NCI-H345 (cell line): Measurements from ENCODE around the gene RP9.

Experiments
- DNase-seq: peaks from one replicate; lab custom pipeline; 2025; lab: John Stamatoyannopoulos, UW

Gene RP9, protein sequence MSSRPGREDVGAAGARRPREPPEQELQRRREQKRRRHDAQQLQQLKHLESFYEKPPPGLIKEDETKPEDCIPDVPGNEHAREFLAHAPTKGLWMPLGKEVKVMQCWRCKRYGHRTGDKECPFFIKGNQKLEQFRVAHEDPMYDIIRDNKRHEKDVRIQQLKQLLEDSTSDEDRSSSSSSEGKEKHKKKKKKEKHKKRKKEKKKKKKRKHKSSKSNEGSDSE

GRCh38 chr7:33109005-33109757 is at the start of gene RP9:
TSS of gene RP9 (minus strand) at chr7:33109404. CDS start at chr7:33109372, 32 bp downstream.
- DNase-seq, result peak; percentile 83

DNA sequence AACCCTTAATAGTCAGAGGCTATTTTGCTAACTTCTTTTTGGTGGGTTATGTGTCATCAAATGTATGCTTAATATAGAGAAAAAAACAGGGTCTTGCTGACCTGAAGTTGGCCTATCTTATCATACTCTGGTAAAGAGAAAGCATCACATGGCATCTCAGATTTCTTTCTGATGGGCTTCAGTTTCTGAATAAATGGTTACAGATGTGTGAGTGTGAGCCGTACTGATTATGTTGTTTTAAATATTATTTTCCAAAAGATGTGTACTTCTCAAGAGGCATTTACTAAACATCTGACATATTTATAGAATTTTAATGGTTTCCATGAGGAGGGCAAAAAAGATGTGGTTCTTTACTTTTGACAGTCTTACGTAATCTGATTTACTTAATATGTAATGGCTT is 48.6 kb upstream of the RP9 start:
- DNase-seq, result no peak

GRCh38 chr7:33157311-33157710 is 48.1 kb upstream of the RP9 start:
- no peak for DNase-seq

- DNase-seq, result no peak
Measured at GRCh38 chr7:33156441-33156840, 47.2 kb upstream of the RP9 start.

DNA sequence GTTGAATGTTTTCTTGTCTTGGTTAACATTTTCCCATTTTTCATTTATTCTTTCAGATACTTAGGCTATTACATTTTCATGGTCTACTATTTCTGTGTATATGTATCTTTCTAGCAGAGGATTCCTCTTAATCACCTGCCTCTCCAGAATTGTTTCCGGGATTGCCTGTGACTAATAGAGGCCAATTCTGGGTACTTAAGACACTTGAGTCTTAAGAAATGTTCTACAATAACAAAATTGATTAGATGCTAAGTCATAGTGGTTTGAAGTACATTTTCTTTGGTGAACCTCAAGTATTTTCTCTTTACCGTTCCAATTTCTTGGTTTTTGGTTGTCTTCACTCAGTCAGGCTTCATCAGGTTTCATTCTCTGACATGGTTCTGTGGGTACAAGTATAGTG is 46.6 kb upstream of the RP9 start:
- no peak for DNase-seq

DNA sequence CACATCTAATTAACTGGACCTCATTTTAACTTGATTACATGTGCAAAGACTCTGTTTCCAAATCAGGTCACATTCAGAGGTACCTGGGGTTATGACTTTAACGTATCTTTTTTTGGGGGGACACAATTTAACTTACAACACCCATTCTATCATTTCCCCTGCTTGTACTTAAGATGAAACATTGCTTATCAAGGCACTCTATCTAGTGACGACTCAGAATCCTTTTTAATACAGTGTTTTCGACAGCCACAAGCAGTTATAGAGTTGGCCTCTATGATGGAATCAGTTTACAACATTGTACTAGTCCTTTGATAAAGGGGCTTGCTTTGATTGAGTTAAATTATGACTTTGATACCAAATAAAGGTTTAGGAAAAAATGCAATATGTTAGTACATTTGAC is 42.9 kb upstream of the RP9 start:
- DNase-seq, result no peak

- no peak for DNase-seq
Measured at GRCh38 chr7:33145156-33145555, 36.0 kb upstream of the RP9 start.

DNA sequence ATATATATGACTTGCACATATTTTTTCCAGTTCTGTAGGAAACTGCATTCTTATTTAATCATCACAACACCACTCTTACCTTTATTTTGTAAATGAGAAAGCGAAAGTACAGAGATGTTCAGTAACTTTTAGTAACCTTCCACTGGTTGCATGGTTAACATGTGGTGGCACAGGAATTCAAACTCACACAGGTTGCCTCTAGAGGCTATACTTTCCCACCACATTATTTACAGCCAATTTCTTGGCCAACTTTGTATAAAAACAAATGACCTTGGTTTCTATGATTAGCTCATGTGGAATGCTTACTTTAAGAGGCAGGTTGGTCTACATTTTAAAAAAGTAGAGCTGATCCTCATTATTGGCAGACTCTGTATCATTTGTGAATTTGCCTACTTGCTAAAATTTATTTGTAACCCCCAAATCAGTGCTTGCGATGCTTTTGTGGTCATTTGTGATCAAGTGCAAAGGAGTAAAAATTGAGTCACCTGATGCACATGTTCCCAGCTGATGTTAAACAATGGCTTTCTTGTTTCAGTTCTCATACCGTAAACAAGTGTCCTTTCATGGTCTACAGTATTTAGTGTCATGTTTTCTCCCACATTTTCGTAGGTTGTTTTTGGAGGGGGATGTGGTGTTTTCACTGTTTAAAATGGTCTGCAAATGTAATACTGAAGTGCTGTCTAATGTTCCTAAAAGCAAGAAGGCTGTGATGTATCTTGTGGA is 35.0 kb upstream of the RP9 start:
- DNase-seq, result no peak

GRCh38 chr7:33142585-33142984 is 33.4 kb upstream of the RP9 start:
- no peak for DNase-seq

- DNase-seq, result no peak
Measured at GRCh38 chr7:33137103-33137502, 27.9 kb upstream of the RP9 start.

GRCh38 chr7:33130184-33130583 is 21.0 kb upstream of the RP9 start:
- no peak for DNase-seq

- DNase-seq, result peak; percentile 56
Measured at GRCh38 chr7:33129806-33130153, 20.6 kb upstream of the RP9 start.

- DNase-seq, result peak; percentile 95
Measured at GRCh38 chr7:33128990-33129805, 20.0 kb upstream of the RP9 start, which contains the start of gene BBS9. TSS of gene BBS9 (plus strand) at chr7:33129564. CDS start at chr7:33146253, 16,689 bp downstream.

DNA sequence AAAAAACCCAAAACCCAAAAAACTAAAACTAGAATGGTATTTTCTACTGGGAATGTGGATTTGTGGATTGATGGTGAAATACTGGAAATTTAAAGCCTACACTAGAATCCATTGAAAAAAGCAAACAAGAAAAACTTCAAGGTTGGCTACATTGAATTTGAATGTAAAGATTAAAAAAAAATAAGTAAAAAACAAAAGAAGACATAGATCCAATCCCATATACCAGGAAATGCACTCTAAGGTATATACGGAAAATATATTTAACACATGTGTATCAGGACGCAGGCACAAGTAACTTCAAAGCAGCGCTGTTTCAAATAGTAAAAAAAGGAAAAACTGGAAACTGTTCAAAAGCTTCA is 19.4 kb upstream of the RP9 start:
- DNase-seq, result no peak

DNA sequence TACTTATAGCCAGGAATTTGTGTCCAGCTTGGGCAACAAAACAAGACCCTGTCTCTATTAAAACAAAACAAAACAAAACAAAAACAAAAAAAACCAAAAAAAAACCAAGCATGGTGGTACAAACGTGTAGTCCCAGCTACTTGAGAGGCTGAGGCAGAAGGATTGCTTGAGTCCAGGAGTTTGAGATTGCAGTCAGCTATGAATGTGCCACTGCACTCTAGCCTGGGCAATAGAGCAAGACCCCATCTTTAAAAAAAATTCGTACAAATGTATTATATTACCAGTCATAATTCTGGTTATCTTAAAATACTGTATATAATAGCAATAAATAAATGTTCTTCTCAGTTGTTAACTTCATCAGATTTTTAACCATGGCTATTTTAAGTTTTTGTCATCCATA is 17.9 kb upstream of the RP9 start:
- DNase-seq, result no peak

- DNase-seq, result no peak
Measured at GRCh38 chr7:33118383-33118782, 9.2 kb upstream of the RP9 start.

DNA sequence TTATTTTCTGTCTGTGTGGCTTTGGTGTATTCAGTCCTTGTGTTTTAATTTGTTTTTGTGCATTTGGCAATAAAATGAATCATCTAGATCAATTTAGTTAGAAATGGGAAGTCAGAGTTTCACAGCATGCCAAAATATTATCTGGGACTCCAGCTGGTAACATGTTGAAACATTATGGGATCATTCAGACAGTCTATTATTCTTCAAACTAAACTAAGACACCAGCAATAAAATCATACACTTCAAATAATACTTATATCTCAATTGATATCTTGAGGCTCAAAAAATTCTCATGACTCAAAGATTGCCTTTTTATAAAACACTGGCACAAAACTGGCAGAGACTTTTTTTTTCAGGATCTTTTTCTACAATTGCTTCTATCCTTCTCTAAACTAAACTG is 5.8 kb upstream of the RP9 start:
- DNase-seq, result no peak

- no peak for DNase-seq
Measured at GRCh38 chr7:33111614-33112013, 2.4 kb upstream of the RP9 start.

GRCh38 chr7:33109758-33110238 is 594 bp upstream of the RP9 start:
- peak; percentile 33 for DNase-seq

DNA sequence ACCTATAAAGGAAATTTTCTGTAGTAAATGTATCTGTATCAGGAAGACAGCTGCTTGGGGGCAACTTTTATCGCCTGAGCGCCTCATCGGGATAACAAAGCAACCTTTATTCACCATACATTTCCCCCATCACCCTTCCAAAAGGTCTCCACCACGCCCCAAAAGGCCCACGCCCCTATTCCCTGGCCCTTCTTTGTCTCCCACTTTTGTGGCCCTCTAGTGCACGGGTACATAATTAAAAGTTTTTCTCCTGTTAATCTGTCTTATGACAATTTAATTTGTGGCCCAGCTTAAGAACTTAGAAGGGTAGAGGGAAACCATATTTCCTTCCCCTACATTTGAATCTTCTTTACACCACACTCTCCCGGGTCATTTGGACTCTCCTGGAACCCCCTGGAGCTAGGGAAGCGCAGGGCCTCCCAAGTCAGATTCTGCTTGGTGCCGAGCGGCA is 625 bp downstream of the RP9 start:
- DNase-seq, result peak; percentile 52

DNA sequence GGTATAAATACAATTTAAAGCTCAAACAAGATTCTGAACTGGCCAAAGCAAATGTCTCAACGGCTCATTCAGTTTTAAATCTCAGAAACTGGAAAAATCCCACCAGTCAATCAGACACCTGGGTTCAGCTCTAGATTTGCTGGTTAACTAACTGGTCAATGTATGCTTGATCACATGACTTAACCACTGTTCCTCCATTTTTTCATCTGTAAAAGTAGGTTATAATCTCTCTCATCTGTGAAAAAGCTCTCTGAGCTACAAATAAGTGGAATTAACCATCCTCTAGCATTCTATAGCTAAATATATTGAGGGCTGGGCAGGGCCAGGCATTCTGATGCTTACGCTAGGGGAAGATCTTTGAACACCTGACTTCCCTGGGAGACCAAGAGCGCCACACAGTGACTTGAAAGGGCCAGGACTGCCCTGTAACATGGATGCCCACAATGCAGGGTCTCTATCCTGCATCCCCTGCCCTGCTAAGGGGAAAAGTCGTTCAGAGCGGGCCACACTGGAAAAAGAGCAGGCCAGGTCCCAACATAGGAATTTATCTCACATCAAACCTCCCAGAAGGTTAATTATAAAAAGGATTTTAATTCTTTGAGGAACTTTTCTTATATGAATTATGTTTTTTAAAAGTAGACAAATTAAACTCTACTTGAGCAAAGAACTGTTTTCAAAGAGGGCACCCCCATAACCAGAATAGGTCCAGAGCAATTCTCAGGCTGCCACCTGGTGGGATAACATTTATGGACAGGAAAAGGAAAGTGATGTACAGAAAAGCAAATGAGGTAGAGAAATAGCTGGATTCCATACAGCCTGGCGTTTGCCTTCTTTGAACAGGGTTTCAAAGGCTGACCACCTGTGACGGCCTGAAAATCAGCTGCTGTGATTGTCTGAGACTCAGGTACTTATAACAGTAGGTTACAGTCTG is 1.8 kb downstream of the RP9 start:
- peak; percentile 36 for DNase-seq
